ENCODE results near the gene SPRN.
"Not testable (repeated sequence)": the region's sequence is repeated elsewhere in the genome, so short reads cannot be mapped to it uniquely, and the experiment has no call there.

SPRN gene

DNA sequence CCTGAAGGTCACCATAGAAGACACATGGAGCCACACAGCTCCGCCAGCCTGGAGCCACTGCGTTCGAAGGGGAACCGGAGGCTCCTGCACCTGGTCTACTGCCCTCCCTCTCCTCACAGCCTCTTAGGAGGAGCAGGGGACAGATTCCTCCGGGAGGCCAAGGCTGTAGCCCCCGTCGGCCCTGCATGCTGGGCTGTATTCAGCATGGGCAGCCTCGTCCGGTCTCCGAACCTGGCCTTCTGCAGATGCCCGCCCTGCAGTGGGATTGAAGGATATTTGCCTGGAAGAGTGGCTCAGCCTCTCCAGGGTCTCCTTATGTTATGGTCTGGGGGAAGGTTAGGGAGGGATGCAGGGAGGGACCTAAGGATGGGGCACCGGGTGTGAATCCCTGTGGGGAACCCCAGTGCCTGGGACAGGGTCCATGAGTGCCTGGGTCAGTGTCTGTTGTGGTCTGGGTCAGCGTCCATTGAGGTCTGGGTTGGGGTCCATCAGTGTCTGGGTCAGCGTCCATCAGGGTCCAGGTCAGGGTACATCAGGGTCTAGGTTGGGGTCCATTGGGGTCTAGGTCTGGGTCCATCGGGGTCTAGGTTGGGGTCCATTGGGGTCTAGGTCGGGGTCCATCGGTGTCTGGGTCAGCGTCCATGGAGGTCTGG, 16.3 kb upstream of the SPRN start:
- Mint-ChIP-seq H3K27me3 (peaks cover 10 to 11% of the 10 kb centered on the region in 2 donors), H3K4me3 (no peak overlapping the region), H3K36me3 (ENCODE audit: insufficient read depth) (no peaks in the 10 kb centered on the region), H3K9me3 (peaks cover 0 to 2% of the 10 kb centered on the region in 2 donors), H3K4me1 (ENCODE audit: low read depth in 2 of 2) (peaks cover 14 to 41% of the 10 kb centered on the region in 2 donors), H3K27ac (peak overlapping the region in 1 of 2 donors; percentile 85)
- DNase-seq (no peak), ATAC-seq (replicated peaks) (no peak)

DNA sequence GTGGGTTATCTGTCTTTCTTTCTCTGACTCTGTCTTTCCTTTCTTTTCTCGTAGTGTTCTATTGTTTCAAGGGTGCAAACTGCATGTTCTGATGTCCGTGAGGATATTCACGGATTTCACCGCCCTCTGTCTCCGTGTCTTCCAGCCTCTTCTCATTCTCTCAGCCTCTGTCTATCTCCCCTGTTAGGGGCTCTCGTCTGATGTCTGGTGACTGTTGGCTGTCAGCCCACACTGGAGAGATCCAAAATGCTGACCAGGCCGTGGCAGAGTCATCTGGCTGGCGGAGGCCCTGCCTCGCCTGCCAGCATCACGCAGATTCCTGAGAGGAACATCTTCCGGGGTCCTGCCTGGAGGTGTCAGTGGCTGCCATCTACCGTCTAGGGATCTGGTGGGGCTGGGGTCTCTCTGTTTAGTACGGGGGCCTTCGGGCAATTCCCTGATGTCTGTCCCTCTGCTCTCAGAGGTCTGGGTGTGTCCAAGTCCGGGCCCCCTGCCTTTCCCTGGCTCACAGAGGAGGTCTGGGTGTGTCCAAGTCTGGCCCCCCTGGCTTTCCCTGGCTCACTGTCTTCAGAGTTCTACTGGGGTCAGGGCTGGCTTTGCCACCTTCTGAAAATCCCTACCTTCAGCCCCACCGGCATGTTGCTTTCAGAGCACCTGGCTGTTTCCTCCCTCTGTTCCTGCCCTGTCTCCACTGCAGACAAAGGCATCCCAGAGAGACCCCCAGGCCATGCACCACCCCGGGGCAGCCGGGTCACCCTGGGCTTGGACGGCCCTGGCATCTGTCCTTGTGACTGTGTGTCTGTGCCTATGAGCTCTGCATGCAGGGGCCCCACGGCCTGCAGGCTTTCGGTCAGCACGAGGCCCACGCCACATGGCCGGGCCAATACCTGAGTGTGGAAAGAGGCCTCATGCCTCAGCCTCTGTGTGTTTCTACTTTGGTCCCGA, 15.4 kb upstream of the SPRN start:
- Mint-ChIP-seq H3K27ac (no peak overlapping the region), H3K9me3 (no peaks in the 10 kb centered on the region), H3K4me1 (ENCODE audit: low read depth in 2 of 2) (peaks cover 14 to 39% of the 10 kb centered on the region in 2 donors)

DNA sequence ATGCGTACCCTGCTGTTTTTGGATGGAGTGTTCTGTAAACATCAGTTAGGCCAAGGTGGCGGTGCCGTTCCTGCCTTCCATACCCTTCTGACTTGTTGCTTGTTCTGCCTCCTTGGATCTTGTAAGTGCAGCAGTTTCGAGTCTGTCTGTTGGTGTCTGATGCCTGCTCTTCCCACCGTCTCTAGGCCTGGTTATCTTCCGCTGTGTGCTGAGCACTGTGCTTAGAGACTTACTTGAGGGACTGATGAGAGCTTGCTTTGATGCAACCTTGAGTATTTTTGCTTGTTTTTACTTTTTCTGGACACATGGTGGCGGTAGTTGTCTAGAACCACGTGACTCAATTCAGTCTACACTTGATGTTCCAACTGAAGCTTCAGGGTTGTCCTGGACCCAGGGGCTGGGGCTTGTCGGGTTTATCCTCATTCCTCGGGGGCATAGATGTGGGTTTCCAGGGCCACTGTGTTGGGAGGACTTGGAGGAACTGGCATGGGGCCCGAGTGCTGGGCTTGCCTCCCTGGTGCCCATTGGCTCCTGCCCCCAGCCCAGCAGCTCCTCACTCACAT, 14.4 kb upstream of the SPRN start:
- no peaks in the 10 kb centered on the region for H3K9me3 Mint-ChIP-seq
- ATAC-seq (replicated peaks), result peak; percentile 29
- H3K36me3 Mint-ChIP-seq (ENCODE audit: insufficient read depth), result no peaks in the 10 kb centered on the region
- peak; percentile 19 to 33 (median 22) for DNase-seq
- peak overlapping the region in 1 of 2 donors; percentile 16 for H3K4me3 Mint-ChIP-seq
- H3K27ac Mint-ChIP-seq, result peak overlapping the region in 1 of 2 donors; percentile 4
- peaks cover 14 to 36% of the 10 kb centered on the region in 2 donors for H3K4me1 Mint-ChIP-seq (ENCODE audit: low read depth in 2 of 2)
- peaks cover 10 to 11% of the 10 kb centered on the region in 2 donors for H3K27me3 Mint-ChIP-seq

More for the DNA sequence above, 15.4 kb upstream of the SPRN start:
- H3K27me3 Mint-ChIP-seq, result peaks cover 10 to 11% of the 10 kb centered on the region in 2 donors
- H3K4me3 Mint-ChIP-seq, result no peak overlapping the region
- no peaks in the 10 kb centered on the region for H3K36me3 Mint-ChIP-seq (ENCODE audit: insufficient read depth)
- ATAC-seq (replicated peaks), result no peak
- DNase-seq, result no peak

DNA sequence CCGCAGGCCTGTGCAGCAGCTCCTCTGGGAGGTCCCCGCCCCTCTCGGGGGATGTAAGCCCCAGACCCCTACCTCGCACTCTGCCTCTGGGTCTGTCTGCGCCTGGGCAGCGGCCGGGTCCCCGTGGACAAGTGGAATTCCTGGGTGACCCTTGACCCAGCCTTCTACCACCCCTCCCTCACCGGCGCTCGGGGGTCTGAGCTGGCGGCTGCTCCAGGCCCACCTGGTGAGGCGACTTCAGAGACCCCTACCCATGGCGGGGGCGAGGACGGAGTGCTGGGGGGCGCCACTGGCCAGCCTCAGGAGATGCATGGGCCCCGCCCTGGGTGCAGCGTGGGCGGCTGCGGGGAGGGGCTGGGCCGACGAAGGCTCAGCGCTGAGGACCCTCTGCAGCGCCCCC, 8.4 kb upstream of the SPRN start:
- not testable (repeated sequence) for ATAC-seq (replicated peaks); H3K4me1 Mint-ChIP-seq (ENCODE audit: low read depth in 2 of 2); H3K9me3 Mint-ChIP-seq; H3K27ac Mint-ChIP-seq; DNase-seq; H3K4me3 Mint-ChIP-seq; H3K36me3 Mint-ChIP-seq (ENCODE audit: insufficient read depth)
- peaks cover 10 to 11% of the 10 kb centered on the region in 2 donors for H3K27me3 Mint-ChIP-seq

DNA sequence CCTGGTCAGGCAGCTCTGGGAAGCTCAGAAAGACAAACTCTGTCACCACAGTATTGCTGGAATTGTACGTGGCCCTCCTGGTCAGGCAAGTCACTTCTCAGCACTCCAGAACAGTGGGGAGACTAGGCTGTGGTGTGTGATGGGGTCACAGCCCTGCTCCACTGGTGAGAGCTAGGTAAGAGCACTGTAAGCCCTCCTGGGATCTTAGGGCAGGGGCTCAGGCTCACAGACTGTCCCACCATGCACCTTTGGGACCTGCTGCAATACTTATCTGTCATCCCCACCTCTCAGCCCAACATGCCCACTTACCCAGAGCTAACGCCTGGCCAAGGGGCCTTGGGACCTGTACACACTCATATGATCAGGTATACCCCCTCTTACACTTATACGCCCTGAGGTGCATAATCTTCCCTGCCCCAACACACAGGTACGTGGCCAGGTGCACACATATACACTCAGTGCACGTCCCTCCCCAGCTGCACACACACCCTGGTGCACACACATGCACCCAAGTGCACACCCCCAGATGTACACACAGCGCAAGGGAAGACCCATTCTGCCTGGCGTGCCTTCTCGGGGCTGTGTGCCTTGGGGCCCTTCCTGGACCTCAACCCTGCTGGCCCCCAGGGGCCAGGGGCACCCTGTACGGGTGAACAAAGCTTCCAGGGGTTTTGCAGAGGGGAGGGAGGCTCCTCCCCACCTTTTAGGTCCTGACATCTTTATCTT, 7.6 kb upstream of the SPRN start:
- not testable (repeated sequence) for H3K27ac Mint-ChIP-seq; H3K4me1 Mint-ChIP-seq (ENCODE audit: low read depth in 2 of 2); H3K36me3 Mint-ChIP-seq (ENCODE audit: insufficient read depth); H3K4me3 Mint-ChIP-seq; H3K9me3 Mint-ChIP-seq; ATAC-seq (replicated peaks); H3K27me3 Mint-ChIP-seq; DNase-seq

DNA sequence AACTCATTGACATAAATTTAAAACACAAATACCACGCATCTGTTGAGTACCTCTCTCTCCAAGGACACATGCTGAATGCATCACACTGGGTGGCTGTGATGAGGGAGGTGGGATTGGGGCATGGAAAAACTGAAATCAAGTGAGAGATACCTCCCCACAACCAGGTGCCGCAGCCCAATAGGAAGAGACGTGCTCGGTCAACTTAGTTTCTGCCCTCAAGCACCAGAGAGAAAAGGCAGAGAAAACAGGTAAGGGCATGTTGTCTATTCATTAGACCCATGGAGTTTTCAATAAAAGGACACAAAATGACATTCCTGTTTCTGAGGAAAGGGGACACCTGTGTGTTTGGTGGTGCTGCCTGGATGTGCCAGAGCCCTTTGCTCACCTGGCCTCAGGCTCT, 5.1 kb upstream of the SPRN start:
- not testable (repeated sequence) for H3K4me1 Mint-ChIP-seq (ENCODE audit: low read depth in 2 of 2); H3K4me3 Mint-ChIP-seq; ATAC-seq (replicated peaks); H3K9me3 Mint-ChIP-seq; H3K36me3 Mint-ChIP-seq (ENCODE audit: insufficient read depth); H3K27ac Mint-ChIP-seq; H3K27me3 Mint-ChIP-seq; DNase-seq

DNA sequence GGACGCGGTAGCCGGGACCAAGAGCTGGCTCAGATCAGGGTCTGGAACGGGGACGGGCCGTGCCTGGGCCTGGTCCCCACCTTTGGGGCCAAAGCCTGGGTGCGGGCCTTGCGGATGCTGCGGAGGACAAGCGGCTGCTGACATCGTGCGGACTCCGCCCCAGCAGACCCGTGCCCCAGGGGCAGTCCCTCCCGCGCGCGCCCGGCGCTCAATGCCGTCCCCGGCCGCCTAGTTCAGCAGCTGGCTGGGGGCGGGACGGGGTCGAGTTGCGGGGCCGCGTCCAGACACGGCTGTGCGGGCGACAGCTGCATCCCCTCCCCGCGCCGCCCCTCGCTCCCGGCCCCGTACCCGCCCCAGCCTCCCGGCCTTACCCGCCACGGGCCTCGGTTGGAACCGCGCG, 323 bp downstream of the SPRN start:
- not testable (repeated sequence) for H3K27ac Mint-ChIP-seq; ATAC-seq (replicated peaks); H3K4me1 Mint-ChIP-seq (ENCODE audit: low read depth in 2 of 2); H3K27me3 Mint-ChIP-seq; H3K4me3 Mint-ChIP-seq; DNase-seq; H3K9me3 Mint-ChIP-seq; H3K36me3 Mint-ChIP-seq (ENCODE audit: insufficient read depth)

DNA sequence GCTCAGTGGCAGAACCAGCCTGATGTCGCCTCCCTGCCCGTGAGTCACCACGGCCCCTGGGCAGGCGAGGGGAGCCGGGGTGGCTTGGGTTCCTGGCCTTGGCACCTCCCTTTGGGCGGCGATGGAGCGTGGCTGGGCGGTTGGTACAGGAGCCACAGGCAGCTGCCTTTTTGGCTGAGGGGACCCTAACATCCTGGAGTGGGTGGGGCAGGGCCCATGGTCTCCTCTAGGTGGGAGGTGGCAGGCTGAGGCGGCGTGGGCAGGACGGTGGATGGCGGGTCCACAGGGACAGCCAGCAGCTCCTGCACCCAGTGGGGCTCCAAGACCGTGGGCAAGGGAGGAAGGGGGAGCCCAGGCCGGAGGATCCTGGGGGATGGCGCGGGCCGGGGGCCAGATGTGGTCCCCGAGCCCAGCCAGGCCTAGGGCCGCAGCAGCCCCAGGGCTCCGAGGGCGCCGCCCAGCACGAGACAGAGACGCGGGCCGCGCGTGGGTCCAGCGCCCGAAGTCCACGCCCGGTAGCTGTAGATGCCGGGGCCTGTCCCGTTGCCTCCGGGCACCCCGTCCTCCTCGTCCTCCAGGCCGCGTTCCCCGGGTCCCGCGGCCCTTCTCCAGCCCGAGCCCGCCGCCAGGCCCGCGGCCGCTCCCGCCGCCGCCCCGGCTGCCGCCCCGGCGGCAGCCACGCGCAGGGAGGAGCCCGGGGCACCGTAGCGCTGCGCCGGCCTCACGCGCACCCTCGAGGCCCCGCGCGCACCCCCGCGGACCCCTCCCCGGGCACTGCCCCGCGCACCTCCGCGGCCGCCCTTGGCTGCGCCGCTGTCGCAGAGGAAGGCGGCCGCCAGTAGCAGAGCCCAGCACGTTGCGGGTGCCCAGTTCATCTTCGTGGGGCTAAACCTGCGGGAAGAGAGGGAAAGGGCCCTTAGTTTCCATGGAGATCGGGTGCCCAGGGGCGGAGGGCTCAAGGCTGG, 1.3 kb downstream of the SPRN start:
- peaks cover 4 to 8% of the 10 kb centered on the region in 2 donors for H3K4me1 Mint-ChIP-seq (ENCODE audit: low read depth in 2 of 2)
- ATAC-seq (replicated peaks) (peak; percentile 50), DNase-seq (no peak)
- H3K27me3 Mint-ChIP-seq, result peaks cover 0 to 9% of the 10 kb centered on the region in 2 donors
- no peak overlapping the region for H3K27ac Mint-ChIP-seq
- H3K36me3 Mint-ChIP-seq (ENCODE audit: insufficient read depth), result no peaks in the 10 kb centered on the region
- H3K9me3 Mint-ChIP-seq, result no peaks in the 10 kb centered on the region
- peak overlapping the region; percentile 66 to 75 for H3K4me3 Mint-ChIP-seq

DNA sequence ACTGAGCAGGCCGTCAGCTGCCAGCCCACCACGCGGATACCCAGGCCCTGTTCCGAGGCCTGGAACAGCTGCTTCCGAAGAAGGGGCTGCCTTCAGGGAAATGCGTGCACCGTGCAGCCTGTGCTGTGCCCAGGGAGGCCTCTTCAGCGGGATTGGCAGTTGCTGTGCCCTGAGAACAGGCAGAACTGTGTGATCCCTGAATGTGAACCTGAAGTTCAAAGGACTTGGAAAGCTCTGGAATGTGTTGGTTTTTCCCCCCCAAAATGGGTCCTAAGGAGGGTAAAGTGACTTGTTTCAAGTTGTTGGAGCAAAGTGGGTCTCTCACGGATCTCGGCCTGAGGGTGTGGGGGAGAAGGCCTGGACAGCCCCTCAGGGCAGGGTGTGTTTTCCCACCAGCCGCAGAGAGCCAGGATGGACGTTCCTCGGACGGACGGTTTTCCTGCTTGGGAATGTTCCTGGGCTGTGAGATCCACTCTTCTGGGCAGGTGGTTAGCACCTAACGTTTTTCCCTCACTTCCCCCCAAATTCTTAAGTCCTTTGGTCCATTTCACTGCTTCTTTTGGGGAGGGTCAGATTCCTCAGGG, 2.1 kb downstream of the SPRN start:
- Mint-ChIP-seq H3K27ac (no peak overlapping the region), H3K27me3 (peaks cover 0 to 9% of the 10 kb centered on the region in 2 donors), H3K4me3 (peak overlapping the region; percentile 48 to 53)

DNA sequence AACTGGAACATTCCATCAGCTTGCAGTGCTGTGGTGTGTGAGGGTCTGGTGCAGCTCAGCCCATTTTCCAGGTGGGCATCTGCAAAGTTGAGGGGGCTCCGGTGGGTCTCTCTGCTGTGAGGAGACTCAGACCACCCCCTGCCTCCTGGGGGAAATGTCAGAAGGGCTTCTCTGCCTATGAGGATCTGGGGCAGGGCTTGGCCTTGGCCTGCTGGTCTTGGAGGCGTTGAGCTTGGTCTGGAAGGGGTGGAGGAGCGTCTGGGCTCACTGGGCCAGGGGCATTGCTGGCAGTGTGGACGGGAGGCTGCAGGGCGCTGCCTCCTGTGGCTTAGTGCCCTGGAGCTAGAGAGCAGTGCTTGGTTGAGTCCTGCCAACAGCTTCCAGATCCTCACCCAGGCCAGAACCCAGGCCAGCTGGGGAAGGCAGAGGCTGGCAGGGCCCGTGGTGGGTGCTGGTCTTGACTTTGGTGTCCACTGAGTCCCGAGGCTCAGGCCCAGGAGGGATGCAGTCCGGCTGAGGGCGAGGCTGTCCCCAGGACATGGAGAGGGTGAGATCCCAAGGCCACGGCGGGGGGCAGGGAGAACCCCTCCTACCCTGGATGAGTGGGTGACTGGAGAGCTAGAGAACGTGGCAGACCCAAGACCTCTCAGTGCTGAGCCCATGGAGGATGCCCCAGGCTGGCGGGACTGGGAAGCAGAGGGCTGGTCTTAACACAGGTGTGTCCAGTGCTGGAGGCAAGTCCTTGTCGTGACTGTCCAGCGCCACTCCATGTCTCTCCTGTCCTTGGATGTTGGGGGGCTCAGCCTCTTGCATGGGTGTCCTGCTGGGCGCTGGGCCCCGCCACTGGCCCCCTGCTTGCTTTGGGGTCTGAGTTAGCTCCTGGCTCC, 2.8 kb downstream of the SPRN start:
- Mint-ChIP-seq H3K27me3 (peaks cover 0 to 9% of the 10 kb centered on the region in 2 donors), H3K4me1 (ENCODE audit: low read depth in 2 of 2) (peaks cover 4 to 8% of the 10 kb centered on the region in 2 donors), H3K27ac (no peak overlapping the region), H3K4me3 (peak overlapping the region in 1 of 2 donors; percentile 48), H3K36me3 (ENCODE audit: insufficient read depth) (no peaks in the 10 kb centered on the region), H3K9me3 (no peaks in the 10 kb centered on the region)
- DNase-seq, result no peak
- no peak for ATAC-seq (replicated peaks)

More for the DNA sequence above, 2.1 kb downstream of the SPRN start:
- peaks cover 4 to 8% of the 10 kb centered on the region in 2 donors for H3K4me1 Mint-ChIP-seq (ENCODE audit: low read depth in 2 of 2)
- DNase-seq (no peak), ATAC-seq (replicated peaks) (no peak)
- H3K9me3 Mint-ChIP-seq, result no peaks in the 10 kb centered on the region
- no peaks in the 10 kb centered on the region for H3K36me3 Mint-ChIP-seq (ENCODE audit: insufficient read depth)

DNA sequence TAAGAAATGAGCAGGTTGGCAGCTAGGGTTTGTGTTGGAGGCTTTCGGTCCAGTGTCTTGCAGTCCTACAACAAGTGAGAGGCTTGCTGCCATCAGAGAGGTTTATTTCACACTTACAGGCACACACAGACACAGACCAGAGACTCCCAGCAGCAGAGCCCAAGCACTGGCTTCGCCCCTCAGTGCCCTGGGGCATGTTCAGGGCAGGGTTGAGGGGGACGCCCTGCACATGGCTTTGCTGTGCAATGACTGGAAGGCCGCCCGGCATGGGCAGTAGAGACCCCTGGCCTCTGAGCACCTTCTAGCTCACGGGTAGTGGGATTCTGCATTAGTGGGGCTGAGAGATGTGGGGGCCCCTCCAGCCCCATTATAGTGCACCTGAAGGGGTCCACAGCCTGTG, 3.8 kb downstream of the SPRN start:
- Mint-ChIP-seq H3K9me3 (no peaks in the 10 kb centered on the region), H3K4me1 (ENCODE audit: low read depth in 2 of 2) (peaks cover 4 to 11% of the 10 kb centered on the region in 2 donors), H3K4me3 (no peak overlapping the region), H3K27me3 (peaks cover 0 to 9% of the 10 kb centered on the region in 2 donors), H3K27ac (no peak overlapping the region), H3K36me3 (ENCODE audit: insufficient read depth) (peaks cover 5% of the 10 kb centered on the region)
- DNase-seq (no peak), ATAC-seq (replicated peaks) (no peak)
